GM12873 (cell line): ENCODE data around the gene RBM15.
A peak's percentile ranks its signal among the peaks of the same experiment; 100 is the strongest.

Experiments
- TF ChIP-seq, protein P1 (sequence below): IDR thresholded peaks from 2 replicates; pipeline ENCODE4 v1.5.1; 2012; ENCODE audit warnings: low read depth, mild to moderate bottlenecking, moderate library complexity, low read length, control low read depth; ENCODE audit not compliant: insufficient read depth; ENCODE audit errors: missing control alignments

Gene RBM15

GRCh38 chr1:110337704-110338308, 1.4 kb upstream of the RBM15 start:
- TF ChIP-seq, protein P1, sequence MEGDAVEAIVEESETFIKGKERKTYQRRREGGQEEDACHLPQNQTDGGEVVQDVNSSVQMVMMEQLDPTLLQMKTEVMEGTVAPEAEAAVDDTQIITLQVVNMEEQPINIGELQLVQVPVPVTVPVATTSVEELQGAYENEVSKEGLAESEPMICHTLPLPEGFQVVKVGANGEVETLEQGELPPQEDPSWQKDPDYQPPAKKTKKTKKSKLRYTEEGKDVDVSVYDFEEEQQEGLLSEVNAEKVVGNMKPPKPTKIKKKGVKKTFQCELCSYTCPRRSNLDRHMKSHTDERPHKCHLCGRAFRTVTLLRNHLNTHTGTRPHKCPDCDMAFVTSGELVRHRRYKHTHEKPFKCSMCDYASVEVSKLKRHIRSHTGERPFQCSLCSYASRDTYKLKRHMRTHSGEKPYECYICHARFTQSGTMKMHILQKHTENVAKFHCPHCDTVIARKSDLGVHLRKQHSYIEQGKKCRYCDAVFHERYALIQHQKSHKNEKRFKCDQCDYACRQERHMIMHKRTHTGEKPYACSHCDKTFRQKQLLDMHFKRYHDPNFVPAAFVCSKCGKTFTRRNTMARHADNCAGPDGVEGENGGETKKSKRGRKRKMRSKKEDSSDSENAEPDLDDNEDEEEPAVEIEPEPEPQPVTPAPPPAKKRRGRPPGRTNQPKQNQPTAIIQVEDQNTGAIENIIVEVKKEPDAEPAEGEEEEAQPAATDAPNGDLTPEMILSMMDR: no peak

- TF ChIP-seq, protein P1: peak; percentile 58
These were observed 780 bp upstream of the RBM15 start for GRCh38 chr1:110338309-110338885.

- TF ChIP-seq, protein P1: peak; percentile 51
These were observed 430 bp downstream of the RBM15 start for GRCh38 chr1:110339407-110340206.

DNA sequence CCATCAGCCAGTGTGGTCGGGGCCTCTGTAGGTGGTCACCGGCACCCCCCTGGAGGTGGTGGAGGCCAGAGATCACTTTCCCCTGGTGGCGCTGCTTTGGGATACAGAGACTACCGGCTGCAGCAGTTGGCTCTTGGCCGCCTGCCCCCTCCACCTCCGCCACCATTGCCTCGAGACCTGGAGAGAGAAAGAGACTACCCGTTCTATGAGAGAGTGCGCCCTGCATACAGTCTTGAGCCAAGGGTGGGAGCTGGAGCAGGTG, 961 bp downstream of the RBM15 start:
- TF ChIP-seq, protein P1: no peak

DNA sequence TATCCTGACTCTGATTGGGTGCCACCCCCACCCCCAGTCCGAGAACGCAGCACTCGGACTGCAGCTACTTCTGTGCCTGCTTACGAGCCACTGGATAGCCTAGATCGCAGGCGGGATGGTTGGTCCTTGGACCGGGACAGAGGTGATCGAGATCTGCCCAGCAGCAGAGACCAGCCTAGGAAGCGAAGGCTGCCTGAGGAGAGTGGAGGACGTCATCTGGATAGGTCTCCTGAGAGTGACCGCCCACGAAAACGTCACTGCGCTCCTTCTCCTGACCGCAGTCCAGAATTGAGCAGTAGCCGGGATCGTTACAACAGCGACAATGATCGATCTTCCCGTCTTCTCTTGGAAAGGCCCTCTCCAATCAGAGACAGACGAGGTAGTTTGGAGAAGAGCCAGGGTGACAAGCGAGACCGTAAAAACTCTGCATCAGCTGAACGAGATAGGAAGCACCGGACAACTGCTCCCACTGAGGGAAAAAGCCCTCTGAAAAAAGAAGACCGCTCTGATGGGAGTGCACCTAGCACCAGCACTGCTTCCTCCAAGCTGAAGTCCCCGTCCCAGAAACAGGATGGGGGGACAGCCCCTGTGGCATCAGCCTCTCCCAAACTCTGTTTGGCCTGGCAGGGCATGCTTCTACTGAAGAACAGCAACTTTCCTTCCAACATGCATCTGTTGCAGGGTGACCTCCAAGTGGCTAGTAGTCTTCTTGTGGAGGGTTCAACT, 2.1 kb downstream of the RBM15 start:
- TF ChIP-seq, protein P1: no peak

GRCh38 chr1:110341872-110342331, 2.7 kb downstream of the RBM15 start:
- TF ChIP-seq, protein P1: no peak

GRCh38 chr1:110343249-110343648, 4.1 kb downstream of the RBM15 start:
- TF ChIP-seq, protein P1: no peak
